ENCODE data around the gene RPS6KB2.

GRCh38 chr11:67463186-67463585 is 34.9 kb downstream of the RPS6KB2 start:
- TF ChIP-seq CTCF (IDR thresholded peaks at IDR 0.05) (no peak), POLR2A (IDR thresholded peaks at IDR 0.05) (no peak)

Measured in uterus (tissue), 2 donors.